HUDEP-2 (cell line): ENCODE data around the gene MAGI2.

Source experiments
- DNase-seq, 76 experiments: peaks; one replicate each; lab custom pipeline; 2025; ENCODE audit not compliant: unreplicated experiment in 76 of 76; lab: John Stamatoyannopoulos, UW

Gene MAGI2

GRCh38 chr7:79453558-79454360 is at the start of gene MAGI2:
TSS of gene MAGI2 (minus strand) at chr7:79453667. CDS start at chr7:79453320, 347 bp downstream.
- peak in 16 of 76 experiments; percentile 1 to 47 (median 12) for DNase-seq

GRCh38 chr7:79502151-79502550 is 48.7 kb upstream of the MAGI2 start:
- no peak for DNase-seq

- DNase-seq = no peak
Observed at GRCh38 chr7:79500759-79501158, 47.3 kb upstream of the MAGI2 start.

GRCh38 chr7:79497728-79498127 is 44.3 kb upstream of the MAGI2 start:
- no peak for DNase-seq

- DNase-seq = no peak
Observed at GRCh38 chr7:79495544-79496272, 42.2 kb upstream of the MAGI2 start.

GRCh38 chr7:79494046-79494445 is 40.6 kb upstream of the MAGI2 start:
- no peak for DNase-seq

- no peak for DNase-seq
Observed at GRCh38 chr7:79489371-79489770, 35.9 kb upstream of the MAGI2 start.

- no peak for DNase-seq
Observed at GRCh38 chr7:79478386-79478785, 24.9 kb upstream of the MAGI2 start.

- no peak for DNase-seq
Observed at GRCh38 chr7:79475455-79475854, 22.0 kb upstream of the MAGI2 start.

GRCh38 chr7:79471699-79472098 is 18.2 kb upstream of the MAGI2 start:
- DNase-seq = no peak

GRCh38 chr7:79471283-79471682 is 17.8 kb upstream of the MAGI2 start:
- no peak for DNase-seq

GRCh38 chr7:79465551-79465950 is 12.1 kb upstream of the MAGI2 start:
- no peak for DNase-seq

- no peak for DNase-seq
Observed at GRCh38 chr7:79464051-79464450, 10.6 kb upstream of the MAGI2 start.

- no peak for DNase-seq
Observed at GRCh38 chr7:79462390-79462789, 8.9 kb upstream of the MAGI2 start.

- peak in 5 of 76 experiments; percentile 0 to 29 (median 28) for DNase-seq
Observed at GRCh38 chr7:79461660-79462059, 8.2 kb upstream of the MAGI2 start.

- DNase-seq = no peak
Observed at GRCh38 chr7:79459381-79459780, 5.9 kb upstream of the MAGI2 start.

- DNase-seq = no peak
Observed at GRCh38 chr7:79458796-79459195, 5.3 kb upstream of the MAGI2 start.

- no peak for DNase-seq
Observed at GRCh38 chr7:79455173-79455790, 1.8 kb upstream of the MAGI2 start.

- no peak for DNase-seq
Observed at GRCh38 chr7:79454361-79454960, 994 bp upstream of the MAGI2 start.

- no peak for DNase-seq
Observed at GRCh38 chr7:79453266-79453557, 255 bp downstream of the MAGI2 start.

- no peak for DNase-seq
Observed at GRCh38 chr7:79452495-79453265, 787 bp downstream of the MAGI2 start.
